COR-L47 (cell line): ENCODE results near the gene NEUROD4.
"Not testable (repeated sequence)": the region's sequence is repeated elsewhere in the genome, so short reads cannot be mapped to it uniquely, and the experiment has no call there.

ENCODE experiments used
- DNase-seq: peaks from one replicate; lab custom pipeline; 2025; lab: John Stamatoyannopoulos, UW

NEUROD4 gene

GRCh38 chr12:55019784-55020183 is at the start of gene NEUROD4:
Gene NEUROD4 (plus strand): TSS chr12:55019974. CDS start chr12:55026440, 6,466 bp downstream.
- no peak for DNase-seq

GRCh38 chr12:54970741-54971140 is 49.0 kb upstream of the NEUROD4 start:
- DNase-seq, result no peak

DNA sequence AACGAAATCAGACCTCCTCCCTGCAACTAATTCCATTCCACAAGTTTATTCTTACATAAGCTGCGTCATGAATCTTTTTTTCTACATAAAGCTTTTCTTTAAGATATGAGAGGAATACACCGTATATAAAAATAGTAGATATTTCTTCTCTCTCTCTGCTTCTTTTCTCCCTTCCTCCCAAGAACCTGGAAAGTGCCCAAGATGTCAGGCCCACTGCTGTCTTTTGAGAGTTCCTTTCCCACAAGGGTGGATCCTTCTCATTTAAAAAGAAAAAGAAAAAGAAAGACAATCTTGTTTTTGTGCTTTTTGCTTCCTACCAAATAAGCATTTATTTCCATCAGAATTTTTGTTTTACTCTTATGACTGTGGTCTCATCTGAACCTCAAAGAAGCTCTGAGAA is 46.2 kb upstream of the NEUROD4 start:
- DNase-seq, result no peak

DNA sequence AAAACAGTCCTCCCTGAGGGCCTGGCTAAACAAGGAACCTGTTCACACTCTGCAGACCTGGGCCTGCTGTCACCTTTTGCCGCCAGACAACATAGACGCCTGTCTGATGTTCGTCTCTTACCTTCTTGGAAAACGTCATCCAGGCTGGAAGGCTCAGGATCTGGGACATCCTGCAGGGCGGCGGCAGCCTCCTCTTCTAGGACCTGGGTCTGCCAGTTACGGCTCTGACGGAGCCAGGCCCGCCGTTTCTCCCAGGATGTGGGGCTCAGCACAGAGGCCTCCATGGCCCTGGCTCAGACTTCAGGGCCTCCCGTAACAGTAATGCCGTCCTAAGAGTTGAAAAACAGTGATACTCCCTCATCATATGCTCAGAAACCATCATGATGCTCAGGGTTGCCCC is 45.5 kb upstream of the NEUROD4 start:
- no peak for DNase-seq

GRCh38 chr12:54975272-54975671 is 44.5 kb upstream of the NEUROD4 start:
- no peak for DNase-seq

DNA sequence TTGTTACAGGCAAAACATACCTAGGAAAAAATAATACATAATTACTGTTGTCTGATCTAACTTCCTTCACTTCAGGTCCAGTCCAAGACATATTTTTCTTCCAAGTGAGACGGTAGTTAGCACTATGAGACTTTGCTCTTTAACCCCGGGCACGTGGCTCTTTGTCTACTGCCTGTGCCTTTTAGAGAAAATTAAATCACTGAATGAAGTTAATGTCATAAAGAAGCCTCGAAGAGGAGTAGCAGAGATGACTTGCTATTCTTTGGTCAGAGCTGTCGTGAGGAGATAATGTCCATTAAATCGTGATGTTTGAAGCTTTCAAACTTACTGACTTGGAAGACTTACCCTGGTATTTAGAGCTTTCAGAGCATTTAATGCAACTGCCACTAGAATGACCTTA is 43.9 kb upstream of the NEUROD4 start:
- no peak for DNase-seq

DNA sequence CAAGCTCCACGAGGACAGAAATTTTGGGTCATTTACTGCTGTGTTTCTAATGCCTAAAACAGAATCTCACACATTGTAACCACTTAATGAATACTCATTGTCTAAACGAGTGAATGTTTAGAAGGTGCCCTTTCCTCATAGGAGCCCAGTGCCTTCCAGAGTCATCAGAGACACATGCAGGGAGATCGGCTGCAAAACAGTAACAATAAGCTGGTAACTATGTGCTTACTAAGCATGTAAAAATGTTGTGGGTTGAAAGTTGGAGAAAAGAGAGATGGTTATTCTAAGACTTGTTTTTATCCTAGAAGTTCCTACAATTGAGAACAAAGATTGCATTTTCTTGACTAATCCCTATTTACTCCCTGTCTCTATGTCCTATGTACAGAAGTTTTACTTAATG is 42.6 kb upstream of the NEUROD4 start:
- DNase-seq, result no peak

- DNase-seq, result no peak
Observed at GRCh38 chr12:54977857-54978256, 41.9 kb upstream of the NEUROD4 start.

DNA sequence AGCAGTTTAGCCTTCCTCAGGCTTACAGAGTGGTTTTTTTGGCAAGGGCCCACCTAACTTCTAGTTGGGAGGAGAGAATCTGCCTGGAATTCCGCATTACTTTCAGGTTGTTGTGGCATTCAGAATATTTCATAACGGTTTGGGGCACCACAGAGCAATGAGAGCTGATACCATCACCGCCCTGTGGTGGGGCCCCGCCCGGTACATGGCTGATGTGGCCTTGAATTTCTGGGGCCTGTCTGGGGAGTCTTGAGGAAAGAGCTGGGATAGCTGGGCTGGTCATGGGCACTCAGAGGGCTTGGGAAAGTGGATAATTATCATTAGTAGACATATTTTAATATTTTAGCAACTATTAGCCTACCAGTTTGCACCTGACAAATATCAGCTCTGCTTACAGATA is 39.4 kb upstream of the NEUROD4 start:
- no peak for DNase-seq

DNA sequence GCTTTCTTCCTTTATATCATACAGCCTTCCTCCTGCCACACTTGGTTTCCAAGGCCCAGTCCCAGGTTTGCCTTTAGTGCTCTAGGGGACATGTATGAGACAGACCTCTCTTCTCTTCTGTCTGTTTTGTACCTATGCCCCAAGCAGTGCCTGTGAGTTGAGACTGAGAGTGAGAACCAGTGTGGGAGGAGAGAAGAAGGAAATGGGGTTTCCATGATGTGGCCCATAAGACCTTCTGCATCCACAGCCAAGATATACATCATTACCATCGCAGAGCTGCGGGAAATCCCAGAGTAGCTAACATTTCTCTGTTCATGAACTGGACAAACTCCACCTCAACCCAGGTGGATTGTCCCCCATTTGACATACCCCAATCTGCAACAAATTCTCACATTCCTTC is 38.0 kb upstream of the NEUROD4 start:
- no peak for DNase-seq

DNA sequence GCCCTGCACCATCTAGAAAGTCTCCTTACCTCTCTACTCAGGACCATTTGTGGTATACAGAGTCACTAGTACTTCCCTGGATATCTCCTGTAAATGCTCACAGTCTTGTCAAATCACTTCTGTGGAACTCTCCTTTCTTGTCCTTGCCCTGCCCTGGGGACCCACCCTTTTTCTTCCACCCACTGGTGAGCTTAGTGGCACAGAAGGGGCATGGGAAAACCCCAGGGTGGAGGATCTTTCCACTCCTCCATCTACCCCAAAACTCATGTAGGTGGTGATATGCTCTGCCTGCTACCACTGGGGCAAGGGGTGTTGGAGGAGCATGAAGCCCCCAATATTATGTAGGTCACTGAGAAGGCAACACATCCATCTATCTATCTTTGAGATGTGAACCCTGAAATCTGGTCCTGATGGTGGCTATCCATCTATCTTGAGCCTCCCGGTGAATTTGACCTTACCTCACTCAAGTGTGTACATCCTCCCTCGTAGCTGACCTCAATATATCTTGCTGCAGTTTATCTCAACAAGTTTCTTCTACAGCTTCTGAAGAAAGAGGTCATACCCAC is 36.2 kb upstream of the NEUROD4 start:
- no peak for DNase-seq

GRCh38 chr12:54984658-54985376 is 35.0 kb upstream of the NEUROD4 start, which contains the start of gene TESPA1:
Gene TESPA1 (minus strand): TSS chr12:54984762. CDS start chr12:54974562, 10,200 bp downstream.
- no peak for DNase-seq

- DNase-seq, result not testable (repeated sequence)
Observed at GRCh38 chr12:54986773-54987172, 33.0 kb upstream of the NEUROD4 start.

DNA sequence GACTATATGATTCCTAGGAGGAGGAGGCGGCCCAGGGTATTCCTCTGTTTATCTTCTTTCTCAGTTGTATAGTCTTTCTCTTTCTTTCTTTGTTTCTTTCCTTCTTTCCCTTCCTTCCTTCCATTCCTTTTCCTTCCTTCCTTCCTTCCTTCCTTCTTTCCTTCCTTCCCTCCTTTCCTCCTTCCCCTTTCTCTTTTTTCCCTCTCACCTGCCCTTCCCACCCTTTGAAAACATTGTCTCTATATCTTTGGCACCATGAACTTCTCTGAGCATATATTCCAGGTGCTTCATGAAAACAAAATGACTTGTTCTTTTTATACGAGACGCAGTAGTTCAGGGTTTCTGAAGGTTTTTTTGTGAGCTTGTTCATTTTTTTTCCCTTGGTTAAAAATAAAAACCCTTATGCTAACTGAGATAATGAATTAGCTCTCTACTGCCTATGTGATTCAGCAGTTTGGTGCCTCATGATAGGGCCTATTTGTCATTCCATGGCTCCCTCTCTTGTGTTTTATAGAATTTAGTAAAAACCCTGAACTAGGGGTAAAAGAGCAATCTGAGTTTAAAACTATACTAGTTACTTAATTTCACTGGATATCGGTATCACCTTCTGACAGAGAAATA is 32.1 kb upstream of the NEUROD4 start:
- no peak for DNase-seq

GRCh38 chr12:54988402-54989054 is 31.2 kb upstream of the NEUROD4 start:
- DNase-seq, result no peak

DNA sequence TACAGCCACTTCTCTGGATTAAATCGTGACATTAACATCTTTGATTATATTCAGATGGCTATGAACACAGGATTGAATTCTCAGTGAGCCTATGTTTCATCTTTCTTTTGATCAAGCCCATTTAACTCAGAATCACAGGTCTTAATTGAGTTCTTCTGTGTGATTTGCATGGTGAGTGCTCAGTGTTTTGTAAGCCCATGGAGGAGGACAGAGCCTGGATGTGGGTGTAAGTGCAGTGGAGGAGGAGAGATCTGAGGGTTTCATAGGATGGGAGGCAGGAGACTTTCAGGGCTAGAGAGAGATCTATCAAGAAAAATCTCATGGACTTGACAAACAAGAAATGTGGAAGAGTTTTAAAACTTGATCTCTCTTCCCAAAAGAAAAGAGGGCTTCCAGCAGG is 29.9 kb upstream of the NEUROD4 start:
- DNase-seq, result no peak

DNA sequence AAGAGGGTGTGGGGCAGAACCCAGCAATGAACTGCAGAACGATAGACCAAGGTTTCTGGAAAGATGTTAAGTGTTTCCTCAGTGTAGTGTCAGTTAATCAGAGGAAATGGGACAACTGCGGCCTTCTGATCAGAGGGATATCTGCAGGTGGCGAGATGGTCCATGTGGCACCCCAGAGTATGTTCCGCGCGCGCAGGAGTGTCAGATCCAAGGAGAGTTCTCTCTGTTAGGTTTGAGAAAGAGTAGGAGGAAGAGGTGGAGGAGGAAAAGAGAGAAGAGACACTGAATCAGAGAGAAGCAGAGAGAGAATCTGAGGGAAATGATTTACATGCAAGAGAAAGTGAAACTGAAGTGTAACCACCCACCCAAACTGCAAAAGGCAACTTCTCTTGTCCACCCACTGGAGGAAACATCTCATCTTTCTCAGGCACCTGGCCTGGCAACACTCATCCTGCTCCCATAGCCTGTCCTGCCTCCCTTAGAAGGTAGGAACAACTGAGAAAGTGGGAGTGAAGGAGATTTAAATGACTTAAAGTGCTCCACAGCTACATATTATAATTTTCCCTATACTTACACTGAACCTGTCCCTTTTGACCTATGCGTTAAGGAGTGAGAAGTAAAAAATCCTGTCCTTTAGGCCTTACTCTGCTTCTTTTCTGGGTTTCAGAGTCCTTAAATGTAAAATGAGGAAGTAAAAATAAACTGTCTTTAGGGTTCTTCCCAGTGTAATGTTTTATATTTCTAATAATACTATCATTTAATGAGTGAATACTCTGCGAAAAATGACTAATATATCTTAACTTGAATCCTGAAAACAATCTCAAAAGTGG is 28.4 kb upstream of the NEUROD4 start:
- DNase-seq, result no peak

- no peak for DNase-seq
Observed at GRCh38 chr12:54991991-54992375, 27.8 kb upstream of the NEUROD4 start.

- DNase-seq, result peak; percentile 10
Observed at GRCh38 chr12:54993181-54993835, 26.5 kb upstream of the NEUROD4 start.

DNA sequence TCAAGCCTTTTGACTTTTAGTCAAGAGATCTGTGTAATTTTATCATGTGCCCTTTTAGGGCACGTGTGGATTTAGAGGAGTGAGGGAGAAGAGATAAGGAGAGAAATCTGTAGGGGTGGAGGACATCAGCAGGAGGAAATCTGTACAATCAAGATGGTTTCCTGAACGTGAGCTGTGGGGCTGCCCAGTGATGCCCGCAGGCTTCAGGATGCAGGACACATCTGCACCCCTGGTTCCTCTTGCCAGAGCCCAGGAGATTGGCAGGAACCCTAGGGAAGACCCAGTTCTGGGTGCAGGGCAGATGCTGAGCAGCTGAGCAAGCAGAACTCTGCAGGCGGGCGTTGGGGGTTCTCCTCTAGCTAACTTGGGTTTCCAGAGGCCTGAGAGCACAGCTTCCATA is 23.6 kb upstream of the NEUROD4 start:
- no peak for DNase-seq

- DNase-seq, result no peak
Observed at GRCh38 chr12:54997929-54998522, 21.7 kb upstream of the NEUROD4 start.
